Measurements from ENCODE around the gene ATG12. TPM values are rescaled to one million over a fixed set of nuclear protein-coding genes. Genes with fewer than 3 reads are reported as not detected.

ATG12 gene
- total RNA-seq, 1 donor from 2014 or later = 46.7 TPM

- Mint-ChIP-seq H3K9me3 (ENCODE audit: low read depth) (peaks cover 11% of the 10 kb centered on the region), H3K27me3 (no peaks in the 10 kb centered on the region), H3K27ac (no peak overlapping the region), H3K4me1 (ENCODE audit: low read depth) (peaks cover 8% of the 10 kb centered on the region), H3K4me3 (ENCODE audit: low read depth) (no peak overlapping the region), H3K36me3 (ENCODE audit: insufficient read depth) (peaks cover 15% of the 10 kb centered on the region)
- no peak for TF ChIP-seq CTCF (IDR thresholded peaks at IDR 0.05; ENCODE audit: unreplicated experiment)
- no peak for DNase-seq (ENCODE audit: low spot score, unreplicated experiment)
These were observed 16.4 kb upstream of the ATG12 start for GRCh38 chr5:115857626-115858349.

GRCh38 chr5:115857057-115857479 lies 15.7 kb upstream of the ATG12 start:
- no peaks in the 10 kb centered on the region for H3K27me3 Mint-ChIP-seq
- H3K4me3 Mint-ChIP-seq (ENCODE audit: low read depth) = no peak overlapping the region
- H3K36me3 Mint-ChIP-seq (ENCODE audit: insufficient read depth) = peaks cover 15% of the 10 kb centered on the region
- DNase-seq (ENCODE audit: low spot score, unreplicated experiment) = no peak
- H3K9me3 Mint-ChIP-seq (ENCODE audit: low read depth) = peaks cover 11% of the 10 kb centered on the region
- peaks cover 8% of the 10 kb centered on the region for H3K4me1 Mint-ChIP-seq (ENCODE audit: low read depth)
- H3K27ac Mint-ChIP-seq = peak overlapping the region; percentile 42
- TF ChIP-seq CTCF (IDR thresholded peaks at IDR 0.05; ENCODE audit: unreplicated experiment) = no peak

GRCh38 chr5:115855959-115856358 lies 14.6 kb upstream of the ATG12 start:
- no peak for TF ChIP-seq CTCF (IDR thresholded peaks at IDR 0.05; ENCODE audit: unreplicated experiment)
- peaks cover 12% of the 10 kb centered on the region for H3K36me3 Mint-ChIP-seq (ENCODE audit: insufficient read depth)
- no peaks in the 10 kb centered on the region for H3K27me3 Mint-ChIP-seq
- peaks cover 8% of the 10 kb centered on the region for H3K4me1 Mint-ChIP-seq (ENCODE audit: low read depth)
- no peak overlapping the region for H3K27ac Mint-ChIP-seq
- H3K4me3 Mint-ChIP-seq (ENCODE audit: low read depth) = no peak overlapping the region
- no peak for DNase-seq (ENCODE audit: low spot score, unreplicated experiment)
- H3K9me3 Mint-ChIP-seq (ENCODE audit: low read depth) = peaks cover 11% of the 10 kb centered on the region

GRCh38 chr5:115854139-115854538 lies 12.8 kb upstream of the ATG12 start:
- no peak for TF ChIP-seq CTCF (IDR thresholded peaks at IDR 0.05; ENCODE audit: unreplicated experiment)
- H3K27me3 Mint-ChIP-seq = no peaks in the 10 kb centered on the region
- DNase-seq (ENCODE audit: low spot score, unreplicated experiment) = no peak
- H3K36me3 Mint-ChIP-seq (ENCODE audit: insufficient read depth) = peaks cover 12% of the 10 kb centered on the region
- H3K4me3 Mint-ChIP-seq (ENCODE audit: low read depth) = no peak overlapping the region
- H3K9me3 Mint-ChIP-seq (ENCODE audit: low read depth) = peaks cover 11% of the 10 kb centered on the region
- H3K4me1 Mint-ChIP-seq (ENCODE audit: low read depth) = peaks cover 14% of the 10 kb centered on the region
- no peak overlapping the region for H3K27ac Mint-ChIP-seq

GRCh38 chr5:115850744-115851416 lies 9.5 kb upstream of the ATG12 start:
- no peak overlapping the region for H3K4me3 Mint-ChIP-seq (ENCODE audit: low read depth)

More at GRCh38 chr5:115850744-115851416, 9.5 kb upstream of the ATG12 start:
- Mint-ChIP-seq H3K27ac (peak overlapping the region; percentile 3), H3K36me3 (ENCODE audit: insufficient read depth) (peaks cover 12% of the 10 kb centered on the region), H3K9me3 (ENCODE audit: low read depth) (peaks cover 11% of the 10 kb centered on the region), H3K27me3 (no peaks in the 10 kb centered on the region), H3K4me1 (ENCODE audit: low read depth) (peaks cover 13% of the 10 kb centered on the region)
- TF ChIP-seq CTCF (IDR thresholded peaks at IDR 0.05; ENCODE audit: unreplicated experiment) = no peak
- no peak for DNase-seq (ENCODE audit: low spot score, unreplicated experiment)

Data from progenitor cell of endocrine pancreas (in vitro differentiated cells).